ENCODE measurements around the gene ZNF569.

DNA sequence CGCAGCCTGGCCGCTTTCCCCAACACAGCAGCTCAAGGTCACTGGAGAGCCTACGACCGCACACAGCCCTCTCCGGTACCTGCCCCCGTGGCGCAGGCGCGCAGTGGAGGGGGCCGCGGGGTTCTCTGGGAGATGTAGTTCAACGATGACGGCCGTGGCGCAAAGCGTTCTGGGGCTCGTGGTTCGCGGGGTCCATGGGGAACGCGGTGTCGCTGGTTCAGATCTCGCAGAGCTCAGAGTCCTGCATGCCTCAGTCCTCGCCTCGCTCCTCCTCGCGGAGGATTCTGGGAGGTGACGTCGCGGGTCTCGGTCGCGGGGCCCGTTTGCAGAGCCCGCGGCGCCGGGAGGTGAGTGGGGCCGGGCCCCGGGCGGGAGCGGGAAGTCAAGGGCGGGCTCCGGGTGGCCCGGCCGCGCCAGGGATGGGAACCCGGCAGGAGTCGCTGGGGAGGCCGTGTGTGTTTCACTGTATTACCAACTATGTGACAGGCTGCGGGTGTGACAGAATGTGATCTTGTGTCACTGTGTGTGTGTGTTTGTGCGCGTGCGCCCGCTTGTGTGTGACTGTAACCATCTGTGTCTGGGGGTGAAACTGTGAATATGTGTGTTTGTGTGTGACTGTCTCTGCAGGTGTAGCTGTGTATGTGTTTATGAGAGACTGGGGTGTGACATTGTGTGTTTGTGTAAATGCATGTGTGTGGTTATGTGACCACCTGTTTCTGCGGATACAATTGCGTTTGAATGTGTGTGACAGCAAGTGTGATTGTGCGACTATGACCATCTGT lies 96.2 kb downstream of the ZNF569 start, which contains the start of gene ZNF527:
- no peak; the same call in 1 of the 2 replicates for TF ChIP-seq GATA2 (IDR thresholded peaks at IDR 0.05; ENCODE audit: low read depth, low read length)
- TF ChIP-seq GATA3 (IDR thresholded peaks at IDR 0.05; ENCODE audit: low read depth, low read length) = no peak

Measured in SH-SY5Y (cell line).